GM12878 (cell line): ENCODE results near the gene CACHD1.

Experiments
- BHLHE40 ChIP-seq, 2 experiments: fragments of 450-650 bp in 1 of 2; IDR thresholded peaks; 2 replicates each; pipeline ENCODE4 v1.6.1; 2011 to 2017; ENCODE audit warnings: low read depth in 2 of 2, borderline replicate concordance in 1 of 2, improper control_type of control experiment in 1 of 2, low read length in 1 of 2, mild to moderate bottlenecking in 1 of 2
- WRNIP1 ChIP-seq: IDR thresholded peaks from 2 replicates; pipeline ENCODE4 v1.6.1; 2011; ENCODE audit warnings: low read depth, low read length, improper control_type of control experiment, borderline replicate concordance

- TF ChIP-seq BHLHE40 (IDR thresholded peaks at IDR 0.05; ENCODE audit: borderline replicate concordance in 1 of 2, low read depth in 2 of 2, low read length in 1 of 2) (no peak), WRNIP1 (no peak)
Measured at GRCh38 chr1:64598100-64598571, 128.2 kb downstream of the CACHD1 start.
